Measurements from ENCODE around the gene COL9A2.
A peak's percentile ranks its signal among the peaks of the same experiment; 100 is the strongest.

COL9A2 gene

DNA sequence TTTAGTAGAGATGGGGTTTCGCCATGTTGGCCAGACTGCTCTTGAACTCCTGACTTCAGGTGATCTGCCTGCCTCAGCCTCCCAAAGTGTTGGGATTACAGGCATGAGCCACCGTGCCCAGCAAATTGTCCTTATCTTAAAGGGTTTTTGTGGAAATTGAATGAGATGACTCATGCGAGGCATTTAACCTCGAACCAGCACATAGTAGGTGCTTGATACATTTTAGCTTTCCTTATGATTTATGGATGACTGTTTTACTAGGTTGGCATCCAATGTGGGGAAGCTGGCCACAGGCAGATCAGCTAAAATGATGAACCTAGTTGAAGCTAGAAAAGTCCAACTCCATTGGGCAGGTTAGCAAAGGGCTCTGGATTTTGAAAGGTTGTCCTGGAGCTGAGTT, 1.4 kb upstream of the COL9A2 start:
- no peak for DNase-seq (ENCODE audit: low read depth)

DNA sequence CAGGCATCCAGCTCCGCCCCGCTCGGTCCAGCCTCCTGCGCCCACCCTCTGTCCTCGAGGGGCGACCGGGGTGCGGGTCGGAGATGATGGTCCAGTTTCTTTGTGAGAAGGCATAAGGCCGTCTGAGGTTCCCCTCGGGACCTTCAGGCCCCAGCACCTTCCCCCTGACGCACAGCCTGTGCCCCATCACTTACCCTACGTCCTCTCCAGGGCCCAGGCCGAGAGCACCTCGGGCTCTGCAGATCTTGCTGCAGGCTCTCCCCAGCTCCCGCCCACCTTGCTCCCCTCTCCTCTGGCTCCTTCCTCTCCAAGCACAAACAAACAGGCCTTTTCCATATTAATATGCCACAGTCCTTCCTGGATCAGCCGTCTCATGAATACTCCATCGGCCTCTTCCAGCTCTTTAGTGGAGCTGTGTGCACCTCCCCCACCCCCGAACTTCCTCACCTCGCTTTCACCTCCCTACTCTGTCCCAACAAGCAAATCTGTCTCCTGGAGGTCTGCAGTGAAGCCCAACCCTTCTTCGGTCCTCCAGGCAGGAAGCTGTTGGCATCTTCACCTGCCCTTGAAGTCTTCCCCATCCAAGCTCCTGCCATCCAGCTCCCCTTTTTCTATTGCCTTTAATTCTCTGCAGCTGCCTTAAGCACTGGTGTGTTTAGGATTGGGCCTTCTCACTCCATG, 448 bp upstream of the COL9A2 start:
- DNase-seq (ENCODE audit: low read depth), result no peak

DNA sequence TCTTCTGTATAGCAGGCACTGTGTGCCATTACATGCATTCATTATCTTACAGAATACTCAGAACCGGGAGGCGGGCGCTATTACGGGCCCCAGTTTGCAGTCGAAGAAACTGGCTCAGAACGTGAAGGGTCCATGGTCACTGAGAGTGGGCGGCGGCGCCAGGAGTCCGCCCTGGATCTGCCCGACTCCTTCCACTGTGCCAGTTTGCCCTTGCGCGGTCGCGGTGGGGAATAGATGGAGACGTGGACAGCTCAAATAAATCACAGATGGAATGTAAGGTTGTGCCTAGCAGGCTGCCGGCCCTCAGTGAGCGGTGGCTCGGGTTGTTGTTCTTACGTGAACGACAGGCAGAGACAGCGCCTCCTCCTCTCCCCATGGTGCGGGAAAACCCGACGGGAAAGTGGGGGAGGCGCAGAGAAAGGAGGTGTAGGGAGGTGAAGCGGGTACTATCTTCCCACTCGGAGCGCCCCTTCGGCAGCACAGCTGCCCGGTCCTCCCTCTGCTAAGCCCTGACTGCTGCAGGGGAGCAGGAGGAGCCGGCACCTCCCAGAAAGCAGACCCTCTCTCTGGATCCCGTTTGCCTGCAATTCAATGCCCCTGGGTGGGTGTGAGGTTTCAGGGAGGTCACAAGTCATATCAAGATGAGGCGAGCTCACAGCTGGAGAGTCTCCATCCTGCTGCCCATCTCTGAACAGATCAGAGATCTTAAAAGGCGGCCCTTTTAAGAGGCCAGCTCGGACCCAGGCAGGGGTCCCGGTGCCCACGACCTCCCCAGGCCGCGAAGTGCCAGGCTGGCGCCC, 1.1 kb downstream of the COL9A2 start:
- DNase-seq (ENCODE audit: low read depth), result no peak

GRCh38 chr1:40315239-40315794, 1.8 kb downstream of the COL9A2 start:
- peak; percentile 69 for DNase-seq (ENCODE audit: low read depth)

GRCh38 chr1:40314721-40315238, 2.3 kb downstream of the COL9A2 start:
- no peak for DNase-seq (ENCODE audit: low read depth)

GRCh38 chr1:40313958-40314720, 2.9 kb downstream of the COL9A2 start:
- DNase-seq (ENCODE audit: low read depth), result no peak

DNA sequence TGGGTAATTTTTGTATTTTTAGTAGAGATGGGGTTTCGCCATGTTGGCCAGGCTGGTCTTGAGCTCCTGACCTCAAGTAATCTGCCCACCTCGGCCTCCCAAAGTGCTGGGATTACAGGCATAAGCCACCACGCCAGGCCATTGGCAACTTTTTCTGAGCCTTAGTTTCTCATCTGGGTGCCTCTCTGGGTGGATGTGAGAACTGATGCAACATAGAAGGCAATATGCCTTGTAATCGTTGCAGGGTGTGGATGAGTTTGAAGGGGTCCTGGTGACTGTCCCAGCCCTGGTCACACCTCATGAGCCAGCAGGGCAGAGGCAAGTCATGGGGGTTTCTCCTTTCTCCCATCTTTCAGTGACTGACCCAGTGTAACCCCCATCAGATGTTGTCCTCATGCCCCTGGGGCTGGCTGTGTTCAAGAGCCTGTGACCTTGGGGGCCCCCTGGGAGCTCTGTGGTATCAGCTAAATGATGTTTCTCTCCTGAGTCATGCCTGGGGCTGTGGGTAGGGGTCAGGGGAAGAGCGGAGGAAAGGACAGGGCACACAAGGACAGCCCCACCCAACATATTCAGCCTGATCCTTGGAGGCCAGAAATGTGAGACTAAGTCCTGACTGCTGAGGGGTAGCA, 3.6 kb downstream of the COL9A2 start:
- DNase-seq (ENCODE audit: low read depth), result no peak

DNA sequence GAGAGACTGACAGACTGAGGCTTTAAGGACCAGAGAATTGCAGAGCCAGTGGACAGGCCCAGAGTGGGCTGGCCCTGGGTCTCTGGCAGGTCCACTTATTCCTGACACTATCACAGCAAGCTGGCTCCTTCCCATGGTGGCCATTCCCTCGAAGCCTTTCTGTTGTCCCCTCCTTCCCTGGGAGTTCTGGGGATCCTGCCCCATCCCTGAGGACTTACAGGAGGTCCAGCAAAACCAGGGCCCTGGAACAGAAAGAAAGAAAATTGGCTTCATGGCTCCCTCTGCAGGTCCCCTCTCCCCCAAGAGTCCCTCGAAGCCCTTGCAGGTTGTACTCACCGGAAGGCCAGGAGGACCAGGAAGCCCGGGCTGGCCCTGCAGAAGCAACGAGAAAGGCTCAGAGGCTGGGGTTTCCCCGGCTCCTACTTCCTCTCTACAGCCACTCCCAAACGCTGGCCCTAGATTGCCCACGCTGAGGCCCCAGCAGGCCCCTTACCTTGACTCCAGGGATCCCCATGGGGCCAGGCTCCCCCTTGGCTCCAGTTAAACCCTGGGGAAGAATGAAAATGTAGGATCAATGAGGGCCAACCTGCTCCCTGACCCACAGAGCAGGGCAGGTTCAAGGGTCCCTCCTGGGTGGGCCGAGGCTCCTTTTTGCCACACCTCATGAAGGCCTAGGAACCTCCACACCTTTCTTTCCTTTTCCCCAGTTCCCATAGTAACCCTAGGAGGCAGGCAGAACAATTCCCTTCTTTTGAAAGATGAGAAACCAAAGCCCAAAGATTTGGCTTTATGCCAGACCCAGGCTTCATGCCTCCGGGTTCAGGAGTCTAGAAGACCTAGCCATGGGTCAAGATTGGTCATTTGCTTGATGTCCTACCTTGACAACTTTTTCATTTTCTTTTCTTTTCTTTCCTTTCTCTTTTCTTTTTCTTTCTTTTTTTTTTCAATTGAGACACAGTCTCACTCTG, 4.6 kb downstream of the COL9A2 start:
- DNase-seq (ENCODE audit: low read depth), result no peak

GRCh38 chr1:40311692-40312091, 5.4 kb downstream of the COL9A2 start:
- no peak for DNase-seq (ENCODE audit: low read depth)

GRCh38 chr1:40310983-40311642, 6.0 kb downstream of the COL9A2 start:
- DNase-seq (ENCODE audit: low read depth), result no peak

- no peak for DNase-seq (ENCODE audit: low read depth)
Observed at GRCh38 chr1:40310129-40310461, 7.0 kb downstream of the COL9A2 start.

GRCh38 chr1:40309374-40310128, 7.5 kb downstream of the COL9A2 start:
- DNase-seq (ENCODE audit: low read depth), result no peak

DNA sequence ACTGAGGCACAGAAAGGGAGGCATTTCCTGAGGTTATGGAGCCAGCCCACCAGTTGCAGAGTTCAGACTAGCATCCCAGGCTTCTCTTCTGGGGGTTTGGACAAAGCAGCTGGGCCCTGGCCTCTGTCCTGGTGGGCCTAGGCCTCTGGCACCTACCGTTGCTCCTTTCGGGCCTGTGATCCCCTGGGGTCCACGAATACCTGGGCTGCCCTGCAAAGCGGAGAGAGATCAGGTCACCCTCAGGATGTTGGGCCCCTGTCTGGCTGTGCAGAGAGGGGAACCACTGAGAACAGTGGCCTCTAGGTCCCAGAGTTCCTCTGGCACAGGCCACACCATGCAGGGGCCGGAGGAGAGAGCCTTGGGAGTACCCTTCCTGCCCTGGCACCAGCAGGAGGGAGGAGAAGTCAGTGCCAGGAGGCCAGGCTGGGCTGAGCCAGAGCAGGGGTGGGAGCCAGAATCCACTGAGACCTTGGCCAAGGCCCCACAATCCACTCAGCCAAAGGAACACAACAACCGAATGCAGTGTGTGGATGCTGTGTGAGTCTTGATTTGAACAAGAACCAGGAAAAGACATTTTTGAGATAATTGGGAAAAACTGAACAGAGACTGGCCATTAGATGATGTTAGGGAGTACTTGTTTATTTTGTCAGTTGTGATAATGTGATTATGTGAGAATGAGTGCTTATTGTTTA, 8.9 kb downstream of the COL9A2 start:
- no peak for DNase-seq (ENCODE audit: low read depth)

GRCh38 chr1:40307186-40307585, 9.9 kb downstream of the COL9A2 start:
- no peak for DNase-seq (ENCODE audit: low read depth)

DNA sequence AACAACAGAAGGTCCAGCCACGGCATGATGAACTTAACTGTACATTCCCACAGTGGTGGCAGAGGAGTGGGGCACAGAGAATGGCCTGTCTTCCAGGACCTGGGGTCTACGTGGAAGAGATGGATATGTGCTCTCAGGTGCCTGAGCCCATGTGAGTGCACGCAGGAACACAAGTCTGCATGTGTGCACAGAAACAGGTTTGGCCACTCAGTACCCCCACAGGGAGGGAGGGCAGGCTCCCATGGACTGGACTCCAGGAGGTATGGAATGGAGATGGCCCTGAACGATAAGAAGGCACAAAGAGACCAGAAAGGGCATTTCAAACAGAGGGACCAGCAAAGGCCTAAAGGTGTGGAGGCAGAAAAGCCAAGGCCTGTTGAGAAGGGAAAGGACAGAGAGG, 10.8 kb downstream of the COL9A2 start:
- no peak for DNase-seq (ENCODE audit: low read depth)

DNA sequence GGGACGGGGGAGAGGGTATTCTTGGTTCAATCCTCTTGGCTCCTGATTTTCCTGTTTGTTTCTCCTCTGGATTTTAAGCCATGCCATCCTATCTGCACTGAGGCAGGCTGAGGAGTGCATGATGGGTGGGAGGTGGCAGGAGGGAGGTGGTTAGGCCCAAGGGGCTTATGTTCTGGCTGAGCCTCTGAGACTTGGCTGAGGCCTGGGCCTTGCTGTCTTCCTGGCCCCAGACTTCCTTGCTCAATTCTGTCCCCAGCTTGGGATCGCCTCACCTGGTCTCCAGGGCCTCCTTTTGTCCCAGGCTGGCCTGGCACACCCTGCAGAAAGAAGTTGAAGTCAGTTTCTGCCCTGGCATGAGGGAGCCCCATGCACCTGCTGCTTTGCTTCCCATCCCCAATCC, 11.2 kb downstream of the COL9A2 start:
- no peak for DNase-seq (ENCODE audit: low read depth)

DNA sequence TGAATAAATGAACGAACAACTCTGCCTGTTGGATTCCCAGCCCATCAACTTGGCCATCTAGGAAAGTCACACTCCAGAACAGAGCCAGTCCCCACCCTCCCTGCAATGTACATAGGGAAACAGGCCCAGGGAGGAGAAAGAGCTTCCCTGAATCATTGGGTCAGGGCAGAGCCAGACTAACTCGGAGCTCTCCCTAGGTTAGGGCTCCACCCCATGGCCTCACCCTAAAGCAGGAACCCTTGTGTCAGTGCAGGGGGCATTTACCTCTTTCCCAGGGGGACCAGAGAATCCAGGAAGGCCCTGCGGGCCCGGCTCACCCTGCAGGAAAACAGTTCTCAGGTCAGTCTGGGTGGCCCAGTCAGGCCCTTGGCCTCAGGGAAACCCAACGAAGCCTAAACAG, 11.6 kb downstream of the COL9A2 start:
- no peak for DNase-seq (ENCODE audit: low read depth)

GRCh38 chr1:40303790-40304189, 13.3 kb downstream of the COL9A2 start:
- no peak for DNase-seq (ENCODE audit: low read depth)

Data from stimulated activated CD8-positive, alpha-beta memory T cell treated with anti-CD3 and anti-CD28 coated beads, Interleukin-12 subunit alpha, Interleukin-12 subunit beta, amount 100 ng/mL, for 1 hour (primary cell).